Astrocyte (in vitro differentiated cells and primary cell): ENCODE data around the gene ACOT2. TPM values are rescaled to one million over a fixed set of nuclear protein-coding genes. Genes with fewer than 3 reads are reported as not detected.

Source experiments
- DNase-seq: peaks from one replicate; pipeline ENCODE4 v3.0.0-alpha.2; 2010; ENCODE audit warnings: low read depth
- FAIRE-seq: peaks from 2 replicates; lab custom pipeline; 2011; peaks lifted over from hg19 to GRCh38; lab: Jason Lieb, UNC
- H2AFZ ChIP-seq: 2 replicates; pipeline ENCODE4 v1.6.0; 2012; ENCODE audit warnings: low read depth, low read length, inconsistent platforms
- H3K27ac ChIP-seq: 2 replicates; pipeline ENCODE4 v1.5.1; 2011; ENCODE audit warnings: low read depth, low read length, inconsistent platforms
- H3K27me3 ChIP-seq: 2 replicates; pipeline ENCODE4 v1.6.0; 2011; ENCODE audit warnings: low read length, inconsistent platforms; ENCODE audit not compliant: insufficient read depth
- H3K36me3 ChIP-seq: 2 replicates; pipeline ENCODE4 v1.5.1; 2011; ENCODE audit warnings: low read length, inconsistent platforms; ENCODE audit not compliant: insufficient read depth
- H3K4me1 ChIP-seq: 2 replicates; pipeline ENCODE4 v1.5.1; 2011; ENCODE audit warnings: low read length, inconsistent platforms; ENCODE audit not compliant: insufficient read depth
- H3K4me2 ChIP-seq: 2 replicates; pipeline ENCODE4 v1.6.0; 2012; ENCODE audit warnings: low read length, inconsistent platforms
- H3K4me3 ChIP-seq: 2 replicates; pipeline ENCODE4 v1.5.1; 2011; ENCODE audit warnings: low read depth, mild to moderate bottlenecking, low read length, inconsistent platforms; ENCODE audit not compliant: insufficient read depth
- H3K79me2 ChIP-seq: 2 replicates; pipeline ENCODE4 v1.6.0; 2012; ENCODE audit warnings: mild to moderate bottlenecking, low read length, inconsistent platforms; ENCODE audit not compliant: insufficient read depth
- H3K9ac ChIP-seq: 2 replicates; pipeline ENCODE4 v1.6.0; 2012; ENCODE audit warnings: mild to moderate bottlenecking, low read length, inconsistent platforms
- H3K9me3 ChIP-seq: 2 replicates; pipeline ENCODE4 v1.5.1; 2012; ENCODE audit warnings: low read depth, mild to moderate bottlenecking, low read length, inconsistent platforms; ENCODE audit not compliant: insufficient read depth
- H4K20me1 ChIP-seq: 2 replicates; pipeline ENCODE4 v1.6.0; 2012; ENCODE audit warnings: low read length, inconsistent platforms; ENCODE audit not compliant: insufficient read depth
- H3K27ac Mint-ChIP-seq: one replicate; pipeline ENCODE4 v1.8.0; 2021; ENCODE audit warnings: mild to moderate bottlenecking, mixed read lengths; ENCODE audit not compliant: unreplicated experiment
- H3K27me3 Mint-ChIP-seq: one replicate; pipeline ENCODE4 v1.8.0; 2021; ENCODE audit warnings: low read depth, mixed read lengths; ENCODE audit not compliant: unreplicated experiment
- H3K36me3 Mint-ChIP-seq: one replicate; pipeline ENCODE4 v1.8.0; 2021; ENCODE audit warnings: low read depth, mixed read lengths; ENCODE audit not compliant: unreplicated experiment
- H3K4me1 Mint-ChIP-seq: one replicate; pipeline ENCODE4 v1.8.0; 2021; ENCODE audit warnings: low read depth, mixed read lengths; ENCODE audit not compliant: unreplicated experiment
- H3K4me3 Mint-ChIP-seq: one replicate; pipeline ENCODE4 v1.8.0; 2021; ENCODE audit warnings: mild to moderate bottlenecking, moderate library complexity, mixed read lengths; ENCODE audit not compliant: unreplicated experiment
- H3K9me3 Mint-ChIP-seq: one replicate; pipeline ENCODE4 v1.8.0; 2021; ENCODE audit warnings: mild to moderate bottlenecking, mixed read lengths; ENCODE audit not compliant: unreplicated experiment
- CTCF ChIP-seq: IDR thresholded peaks from 2 replicates; pipeline ENCODE4 v1.5.1; 2011; ENCODE audit warnings: low read depth, mild to moderate bottlenecking, inconsistent platforms, low read length, moderate library complexity; ENCODE audit not compliant: insufficient read depth
- EZH2 ChIP-seq: IDR thresholded peaks from 2 replicates; pipeline ENCODE4 v1.6.1; 2012; ENCODE audit warnings: mild to moderate bottlenecking, low read length, inconsistent platforms; ENCODE audit not compliant: insufficient read depth
- total RNA-seq: library from RNA; stranded (reverse); gene quantifications from 2 replicates; pipeline ENCODE4 v1.2.1, GENCODE V29; 2021

The ACOT2 gene
- total RNA-seq, 1 donor from 2014 or later = 15.7 TPM

GRCh38 chr14:73602994-73603393 is 34.0 kb downstream of the ACOT2 start:
- Histone ChIP-seq H3K9me3 (no peaks in the 10 kb centered on the region), H3K4me1 (no peaks in the 10 kb centered on the region), H3K4me3 (no peak overlapping the region), H3K27me3 (peaks cover 2% of the 10 kb centered on the region), H4K20me1 (no peaks in the 10 kb centered on the region), H3K27ac (no peak overlapping the region), H3K9ac (no peak overlapping the region), H3K79me2 (no peaks in the 10 kb centered on the region), H3K4me2 (no peak overlapping the region), H2AFZ (no peak overlapping the region), H3K36me3 (no peaks in the 10 kb centered on the region)
- Mint-ChIP-seq H3K9me3 (no peaks in the 10 kb centered on the region), H3K4me1 (no peaks in the 10 kb centered on the region), H3K36me3 (peaks cover 2% of the 10 kb centered on the region), H3K4me3 (no peak overlapping the region), H3K27ac (no peak overlapping the region), H3K27me3 (peaks cover 12% of the 10 kb centered on the region)
- FAIRE-seq (no peak), DNase-seq (no peak)
- no peak for TF ChIP-seq EZH2
- TF ChIP-seq CTCF = no peak

GRCh38 chr14:73606271-73606670 is 37.3 kb downstream of the ACOT2 start:
- Mint-ChIP-seq H3K4me1 (peaks cover 1% of the 10 kb centered on the region), H3K27me3 (peaks cover 8% of the 10 kb centered on the region), H3K36me3 (peaks cover 5% of the 10 kb centered on the region), H3K4me3 (no peak overlapping the region), H3K9me3 (peaks cover 2% of the 10 kb centered on the region), H3K27ac (no peak overlapping the region)
- no peak overlapping the region for H2AFZ ChIP-seq
- H3K9me3 ChIP-seq = no peaks in the 10 kb centered on the region
- no peaks in the 10 kb centered on the region for H3K36me3 ChIP-seq
- no peak overlapping the region for H3K4me2 ChIP-seq
- no peaks in the 10 kb centered on the region for H3K27me3 ChIP-seq
- FAIRE-seq (no peak), DNase-seq (no peak)
- H3K9ac ChIP-seq = no peak overlapping the region
- TF ChIP-seq CTCF (no peak), EZH2 (no peak)
- no peaks in the 10 kb centered on the region for H3K4me1 ChIP-seq
- no peaks in the 10 kb centered on the region for H3K79me2 ChIP-seq
- no peak overlapping the region for H3K27ac ChIP-seq
- H4K20me1 ChIP-seq = no peaks in the 10 kb centered on the region
- no peak overlapping the region for H3K4me3 ChIP-seq

GRCh38 chr14:73607241-73607640 is 38.2 kb downstream of the ACOT2 start:
- DNase-seq (no peak), FAIRE-seq (no peak)

More at GRCh38 chr14:73607241-73607640, 38.2 kb downstream of the ACOT2 start:
- H3K4me3 ChIP-seq = no peak overlapping the region
- Mint-ChIP-seq H3K27me3 (peaks cover 9% of the 10 kb centered on the region), H3K27ac (no peak overlapping the region), H3K4me1 (peaks cover 1% of the 10 kb centered on the region), H3K9me3 (peaks cover 2% of the 10 kb centered on the region), H3K36me3 (peaks cover 5% of the 10 kb centered on the region), H3K4me3 (no peak overlapping the region)
- H3K4me1 ChIP-seq = no peaks in the 10 kb centered on the region
- no peak overlapping the region for H3K4me2 ChIP-seq
- H3K27me3 ChIP-seq = no peaks in the 10 kb centered on the region
- H4K20me1 ChIP-seq = no peaks in the 10 kb centered on the region
- H2AFZ ChIP-seq = no peak overlapping the region
- H3K27ac ChIP-seq = no peak overlapping the region
- H3K9ac ChIP-seq = no peak overlapping the region
- no peaks in the 10 kb centered on the region for H3K79me2 ChIP-seq
- H3K9me3 ChIP-seq = no peaks in the 10 kb centered on the region
- no peak for TF ChIP-seq CTCF
- H3K36me3 ChIP-seq = no peaks in the 10 kb centered on the region
